GM21619 (cell line): ENCODE measurements around the gene OSBPL2.

ENCODE experiments used
- ATAC-seq: cut with Tn5 transposase; IDR thresholded peaks from one replicate; pipeline ENCODE4 v1.9.1; 2021; ENCODE audit not compliant: unreplicated experiment

OSBPL2 gene

GRCh38 chr20:62321521-62321948 is 83.2 kb downstream of the OSBPL2 start:
- ATAC-seq = no peak

GRCh38 chr20:62321975-62322374 is 83.7 kb downstream of the OSBPL2 start:
- ATAC-seq = no peak

- no peak for ATAC-seq
These were observed 84.2 kb downstream of the OSBPL2 start for GRCh38 chr20:62322492-62323041.

- ATAC-seq = no peak
These were observed 85.0 kb downstream of the OSBPL2 start for GRCh38 chr20:62323146-62323979.

- ATAC-seq = no peak
These were observed 85.9 kb downstream of the OSBPL2 start for GRCh38 chr20:62323980-62324906.

- no peak for ATAC-seq
These were observed 87.0 kb downstream of the OSBPL2 start for GRCh38 chr20:62325172-62325905.

GRCh38 chr20:62326559-62326958 is 88.2 kb downstream of the OSBPL2 start:
- ATAC-seq = no peak

- ATAC-seq = no peak
These were observed 88.8 kb downstream of the OSBPL2 start for GRCh38 chr20:62326959-62327725.

GRCh38 chr20:62327726-62328495 is 89.6 kb downstream of the OSBPL2 start:
- ATAC-seq = no peak

GRCh38 chr20:62328684-62329388 is 90.5 kb downstream of the OSBPL2 start:
- no peak for ATAC-seq

- ATAC-seq = no peak
These were observed 91.4 kb downstream of the OSBPL2 start for GRCh38 chr20:62329389-62330377.

- no peak for ATAC-seq
These were observed 92.4 kb downstream of the OSBPL2 start for GRCh38 chr20:62330576-62331317.

GRCh38 chr20:62331347-62331746 is 93.0 kb downstream of the OSBPL2 start:
- no peak for ATAC-seq

GRCh38 chr20:62332421-62332820 is 94.1 kb downstream of the OSBPL2 start:
- ATAC-seq = no peak

- no peak for ATAC-seq
These were observed 94.9 kb downstream of the OSBPL2 start for GRCh38 chr20:62332989-62333819.
